ENCODE results near the gene OR2A14. TPM values are rescaled to one million over a fixed set of nuclear protein-coding genes. Genes with fewer than 3 reads are reported as not detected.
A peak's percentile ranks its signal among the peaks of the same experiment; 100 is the strongest.
"Not testable (repeated sequence)": the region's sequence is repeated elsewhere in the genome, so short reads cannot be mapped to it uniquely, and the experiment has no call there.

Gene OR2A14
- not detected in 2 replicates for total RNA-seq (2014; rRNA removed; shearing (Covaris generic))
- polyA plus RNA-seq (2015; cell fraction: cytosol; rRNA removed) = not detected in 2 replicates
- polyA plus RNA-seq (2015; cell fraction: nucleus; rRNA removed) = not detected in 2 replicates

GRCh38 chr7:144122876-144123275 lies at the start of gene OR2A14:
TSS of gene OR2A14 (plus strand) at chr7:144123176. CDS start at chr7:144129113, 5,937 bp downstream.
- no peak for DNase-seq (ENCODE audit: low read depth)

GRCh38 chr7:144074374-144074773 lies 48.6 kb upstream of the OR2A14 start:
- DNase-seq (ENCODE audit: low read depth) = no peak

GRCh38 chr7:144085978-144086377 lies 37.0 kb upstream of the OR2A14 start, which contains the start of gene OR2A12:
TSS of gene OR2A12 (plus strand) at chr7:144086278. CDS start at chr7:144095108, 8,830 bp downstream.
- no peak for DNase-seq (ENCODE audit: low read depth)

- no peak for DNase-seq (ENCODE audit: low read depth)
These were observed 36.2 kb upstream of the OR2A14 start for GRCh38 chr7:144086730-144087129.

- DNase-seq (ENCODE audit: low read depth) = no peak
These were observed 35.7 kb upstream of the OR2A14 start for GRCh38 chr7:144087230-144087629.

- DNase-seq (ENCODE audit: low read depth) = no peak
These were observed 32.3 kb upstream of the OR2A14 start for GRCh38 chr7:144090667-144091066.

GRCh38 chr7:144098776-144099175 lies 24.2 kb upstream of the OR2A14 start:
- no peak for DNase-seq (ENCODE audit: low read depth)

GRCh38 chr7:144100607-144101006 lies 22.4 kb upstream of the OR2A14 start:
- DNase-seq (ENCODE audit: low read depth) = no peak

- no peak for DNase-seq (ENCODE audit: low read depth)
These were observed 20.9 kb upstream of the OR2A14 start for GRCh38 chr7:144102041-144102440.

GRCh38 chr7:144105211-144105610 lies 17.8 kb upstream of the OR2A14 start:
- no peak for DNase-seq (ENCODE audit: low read depth)

- no peak for DNase-seq (ENCODE audit: low read depth)
These were observed 13.7 kb upstream of the OR2A14 start, which contains the start of gene OR2A2 for GRCh38 chr7:144109283-144109682. TSS of gene OR2A2 (plus strand) at chr7:144109583. CDS start at chr7:144109583, 0 bp downstream.

- DNase-seq (ENCODE audit: low read depth) = no peak
These were observed 12.7 kb upstream of the OR2A14 start for GRCh38 chr7:144110272-144110671.

GRCh38 chr7:144113651-144114050 lies 9.3 kb upstream of the OR2A14 start:
- no peak for DNase-seq (ENCODE audit: low read depth)

- no peak for DNase-seq (ENCODE audit: low read depth)
These were observed 4.6 kb upstream of the OR2A14 start for GRCh38 chr7:144118341-144118740.

- peak; percentile 74 for DNase-seq (ENCODE audit: low read depth)
These were observed 4.8 kb downstream of the OR2A14 start for GRCh38 chr7:144127714-144128334.

- not testable (repeated sequence) for DNase-seq (ENCODE audit: low read depth)
These were observed 6.6 kb downstream of the OR2A14 start for GRCh38 chr7:144129601-144130000.

- no peak for DNase-seq (ENCODE audit: low read depth)
These were observed 7.8 kb downstream of the OR2A14 start for GRCh38 chr7:144130730-144131129.

- no peak for DNase-seq (ENCODE audit: low read depth)
These were observed 9.3 kb downstream of the OR2A14 start for GRCh38 chr7:144132262-144132661.

GRCh38 chr7:144133307-144133706 lies 10.3 kb downstream of the OR2A14 start:
- DNase-seq (ENCODE audit: low read depth) = no peak

GRCh38 chr7:144134116-144134515 lies 11.1 kb downstream of the OR2A14 start:
- no peak for DNase-seq (ENCODE audit: low read depth)

GRCh38 chr7:144137501-144137900 lies 14.5 kb downstream of the OR2A14 start:
- DNase-seq (ENCODE audit: low read depth) = no peak

GRCh38 chr7:144142187-144142586 lies 19.2 kb downstream of the OR2A14 start:
- no peak for DNase-seq (ENCODE audit: low read depth)

GRCh38 chr7:144144426-144144825 lies 21.4 kb downstream of the OR2A14 start:
- no peak for DNase-seq (ENCODE audit: low read depth)

Data from HT1080 (cell line).